ENCODE results near the gene SERF2.
"Not testable (repeated sequence)": the region's sequence is repeated elsewhere in the genome, so short reads cannot be mapped to it uniquely, and the experiment has no call there.

The SERF2 gene

GRCh38 chr15:43794269-43795037, 2.3 kb downstream of the SERF2 start:
- DNase-seq, result no peak

GRCh38 chr15:43795197-43795596, 3.1 kb downstream of the SERF2 start:
- DNase-seq, result no peak

GRCh38 chr15:43795997-43796396, 3.9 kb downstream of the SERF2 start:
- DNase-seq, result no peak

GRCh38 chr15:43796566-43796965, 4.4 kb downstream of the SERF2 start:
- DNase-seq, result no peak

GRCh38 chr15:43799209-43799944, 7.3 kb downstream of the SERF2 start:
- DNase-seq, result no peak

- DNase-seq, result no peak
Observed at GRCh38 chr15:43799945-43800285, 7.8 kb downstream of the SERF2 start, which contains the start of gene SERINC4. Gene SERINC4 (minus strand): TSS chr15:43800220. CDS start chr15:43799986, 234 bp downstream.

GRCh38 chr15:43800286-43801141, 8.4 kb downstream of the SERF2 start, which contains the start of gene HYPK:
Gene HYPK (plus strand): TSS chr15:43800599. CDS start chr15:43800623, 24 bp downstream.
- DNase-seq, result peak; percentile 96

GRCh38 chr15:43802676-43803075, 10.6 kb downstream of the SERF2 start:
- DNase-seq, result not testable (repeated sequence)

- DNase-seq, result no peak
Observed at GRCh38 chr15:43808435-43808950, 16.4 kb downstream of the SERF2 start.

- no peak for DNase-seq
Observed at GRCh38 chr15:43808960-43809678, 17.0 kb downstream of the SERF2 start.

GRCh38 chr15:43815064-43815463, 22.9 kb downstream of the SERF2 start:
- not testable (repeated sequence) for DNase-seq

GRCh38 chr15:43821505-43821904, 29.4 kb downstream of the SERF2 start:
- no peak for DNase-seq

- peak; percentile 98 for DNase-seq
Observed at GRCh38 chr15:43824302-43825246, 32.5 kb downstream of the SERF2 start, which contains the start of gene MFAP1. Gene MFAP1 (minus strand): TSS chr15:43824690. CDS start chr15:43824569, 121 bp downstream.

- not testable (repeated sequence) for DNase-seq
Observed at GRCh38 chr15:43825305-43825704, 33.2 kb downstream of the SERF2 start.

GRCh38 chr15:43826029-43826507, 33.9 kb downstream of the SERF2 start:
- DNase-seq, result no peak

GRCh38 chr15:43826508-43827341, 34.6 kb downstream of the SERF2 start, which contains the start of gene WDR76:
Gene WDR76 (plus strand): TSS chr15:43827002. CDS start chr15:43827033, 31 bp downstream.
- peak; percentile 52 for DNase-seq

- no peak for DNase-seq
Observed at GRCh38 chr15:43828061-43828657, 36.0 kb downstream of the SERF2 start.

GRCh38 chr15:43829951-43830540, 37.9 kb downstream of the SERF2 start:
- DNase-seq, result not testable (repeated sequence)

Measured in midbrain (tissue), 1 donor.